Measurements from ENCODE around the gene ATG5. TPM values are rescaled to one million over a fixed set of nuclear protein-coding genes. Genes with fewer than 3 reads are reported as not detected.

ATG5 gene
- total RNA-seq, 1 donor from 2014 or later, result 39.3 TPM

GRCh38 chr6:106223300-106223930 is 102.1 kb downstream of the ATG5 start:
- H2AFZ ChIP-seq (ENCODE audit: low read depth, low read length), result no peak overlapping the region
- peaks cover 3% of the 10 kb centered on the region for H4K20me1 ChIP-seq (ENCODE audit: insufficient read depth, low read length)
- TF ChIP-seq EZH2 (IDR thresholded peaks at IDR 0.05; ENCODE audit: insufficient read depth, low read length), result no peak
- TF ChIP-seq, protein P1, sequence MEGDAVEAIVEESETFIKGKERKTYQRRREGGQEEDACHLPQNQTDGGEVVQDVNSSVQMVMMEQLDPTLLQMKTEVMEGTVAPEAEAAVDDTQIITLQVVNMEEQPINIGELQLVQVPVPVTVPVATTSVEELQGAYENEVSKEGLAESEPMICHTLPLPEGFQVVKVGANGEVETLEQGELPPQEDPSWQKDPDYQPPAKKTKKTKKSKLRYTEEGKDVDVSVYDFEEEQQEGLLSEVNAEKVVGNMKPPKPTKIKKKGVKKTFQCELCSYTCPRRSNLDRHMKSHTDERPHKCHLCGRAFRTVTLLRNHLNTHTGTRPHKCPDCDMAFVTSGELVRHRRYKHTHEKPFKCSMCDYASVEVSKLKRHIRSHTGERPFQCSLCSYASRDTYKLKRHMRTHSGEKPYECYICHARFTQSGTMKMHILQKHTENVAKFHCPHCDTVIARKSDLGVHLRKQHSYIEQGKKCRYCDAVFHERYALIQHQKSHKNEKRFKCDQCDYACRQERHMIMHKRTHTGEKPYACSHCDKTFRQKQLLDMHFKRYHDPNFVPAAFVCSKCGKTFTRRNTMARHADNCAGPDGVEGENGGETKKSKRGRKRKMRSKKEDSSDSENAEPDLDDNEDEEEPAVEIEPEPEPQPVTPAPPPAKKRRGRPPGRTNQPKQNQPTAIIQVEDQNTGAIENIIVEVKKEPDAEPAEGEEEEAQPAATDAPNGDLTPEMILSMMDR (IDR thresholded peaks at IDR 0.05; ENCODE audit: insufficient read depth, low read depth, low read length), result peak; percentile 73
- no peaks in the 10 kb centered on the region for H3K9me3 ChIP-seq (ENCODE audit: insufficient read depth, low read depth, low read length)
- H3K4me3 ChIP-seq (ENCODE audit: insufficient read depth, low read depth, low read length), result no peak overlapping the region
- FAIRE-seq (peak; percentile 89), DNase-seq (ENCODE audit: low read depth) (peak; percentile 51)
- no peak overlapping the region for H3K27ac ChIP-seq (ENCODE audit: low read depth, low read length)
- H3K9ac ChIP-seq (ENCODE audit: low read length), result no peak overlapping the region
- Mint-ChIP-seq H3K27me3 (ENCODE audit: low read depth, unreplicated experiment) (no peaks in the 10 kb centered on the region), H3K36me3 (ENCODE audit: low read depth, unreplicated experiment) (peaks cover 24% of the 10 kb centered on the region), H3K4me3 (ENCODE audit: unreplicated experiment) (no peak overlapping the region), H3K27ac (ENCODE audit: unreplicated experiment) (no peak overlapping the region), H3K4me1 (ENCODE audit: low read depth, unreplicated experiment) (no peaks in the 10 kb centered on the region), H3K9me3 (ENCODE audit: unreplicated experiment) (peaks cover 10% of the 10 kb centered on the region)
- H3K27me3 ChIP-seq (ENCODE audit: insufficient read depth, low read length), result no peaks in the 10 kb centered on the region
- no peaks in the 10 kb centered on the region for H3K4me1 ChIP-seq (ENCODE audit: insufficient read depth, low read length)
- peaks cover 7% of the 10 kb centered on the region for H3K79me2 ChIP-seq (ENCODE audit: insufficient read depth, low read length)
- H3K36me3 ChIP-seq (ENCODE audit: insufficient read depth, low read length), result no peaks in the 10 kb centered on the region
- no peak overlapping the region for H3K4me2 ChIP-seq (ENCODE audit: low read length)

DNA sequence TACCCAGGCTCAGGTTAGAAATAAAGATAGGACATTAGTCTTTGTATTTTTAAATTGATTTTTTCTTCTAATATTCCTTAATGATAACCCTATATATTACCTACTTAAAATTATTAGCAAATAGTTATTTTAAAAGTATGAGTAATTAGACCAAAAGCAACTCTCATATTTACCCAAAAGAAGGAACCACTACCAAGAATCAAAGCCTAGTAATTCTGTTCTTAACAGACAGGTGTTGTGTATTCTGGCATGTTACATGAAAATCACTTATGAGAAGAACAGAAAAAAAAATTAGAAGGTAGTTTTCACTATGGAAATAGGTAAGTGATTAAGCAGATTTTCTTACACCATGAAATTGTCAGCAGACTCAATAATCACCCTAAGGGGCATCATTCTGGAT is 105.1 kb downstream of the ATG5 start:
- FAIRE-seq, result no peak
- H3K4me3 ChIP-seq (ENCODE audit: insufficient read depth, low read depth, low read length), result no peak overlapping the region
- H3K27ac ChIP-seq (ENCODE audit: low read depth, low read length), result no peak overlapping the region

GRCh38 chr6:106216527-106216926 is 109.0 kb downstream of the ATG5 start:
- Mint-ChIP-seq H3K27me3 (ENCODE audit: low read depth, unreplicated experiment) (no peaks in the 10 kb centered on the region), H3K4me1 (ENCODE audit: low read depth, unreplicated experiment) (peaks cover 2% of the 10 kb centered on the region), H3K27ac (ENCODE audit: unreplicated experiment) (no peak overlapping the region), H3K36me3 (ENCODE audit: low read depth, unreplicated experiment) (no peaks in the 10 kb centered on the region), H3K4me3 (ENCODE audit: unreplicated experiment) (no peak overlapping the region), H3K9me3 (ENCODE audit: unreplicated experiment) (no peaks in the 10 kb centered on the region)
- Histone ChIP-seq H3K79me2 (ENCODE audit: insufficient read depth, low read length) (peaks cover 7% of the 10 kb centered on the region), H3K4me1 (ENCODE audit: insufficient read depth, low read length) (no peaks in the 10 kb centered on the region), H4K20me1 (ENCODE audit: insufficient read depth, low read length) (peaks cover 3% of the 10 kb centered on the region), H3K27ac (ENCODE audit: low read depth, low read length) (no peak overlapping the region), H3K4me2 (ENCODE audit: low read length) (no peak overlapping the region), H3K4me3 (ENCODE audit: insufficient read depth, low read depth, low read length) (no peak overlapping the region), H3K27me3 (ENCODE audit: insufficient read depth, low read length) (no peaks in the 10 kb centered on the region), H2AFZ (ENCODE audit: low read depth, low read length) (no peak overlapping the region), H3K9ac (ENCODE audit: low read length) (no peak overlapping the region), H3K36me3 (ENCODE audit: insufficient read depth, low read length) (no peaks in the 10 kb centered on the region), H3K9me3 (ENCODE audit: insufficient read depth, low read depth, low read length) (no peaks in the 10 kb centered on the region)
- no peak for FAIRE-seq
- no peak for DNase-seq (ENCODE audit: low read depth)
- TF ChIP-seq, protein P1 (IDR thresholded peaks at IDR 0.05; ENCODE audit: insufficient read depth, low read depth, low read length), result no peak
- no peak for TF ChIP-seq EZH2 (IDR thresholded peaks at IDR 0.05; ENCODE audit: insufficient read depth, low read length)

More for the DNA sequence above, 105.1 kb downstream of the ATG5 start:
- peaks cover 7% of the 10 kb centered on the region for H3K79me2 ChIP-seq (ENCODE audit: insufficient read depth, low read length)
- DNase-seq (ENCODE audit: low read depth), result no peak
- no peaks in the 10 kb centered on the region for H3K4me1 Mint-ChIP-seq (ENCODE audit: low read depth, unreplicated experiment)
- H3K4me1 ChIP-seq (ENCODE audit: insufficient read depth, low read length), result no peaks in the 10 kb centered on the region
- H2AFZ ChIP-seq (ENCODE audit: low read depth, low read length), result no peak overlapping the region
- H3K9me3 Mint-ChIP-seq (ENCODE audit: unreplicated experiment), result peaks cover under 1% of the 10 kb centered on the region
- H3K36me3 ChIP-seq (ENCODE audit: insufficient read depth, low read length), result no peaks in the 10 kb centered on the region
- H3K4me2 ChIP-seq (ENCODE audit: low read length), result no peak overlapping the region
- H3K4me3 Mint-ChIP-seq (ENCODE audit: unreplicated experiment), result no peak overlapping the region
- no peak overlapping the region for H3K27ac Mint-ChIP-seq (ENCODE audit: unreplicated experiment)
- no peak for TF ChIP-seq EZH2 (IDR thresholded peaks at IDR 0.05; ENCODE audit: insufficient read depth, low read length)
- TF ChIP-seq, protein P1 (IDR thresholded peaks at IDR 0.05; ENCODE audit: insufficient read depth, low read depth, low read length), result no peak
- no peak overlapping the region for H3K9ac ChIP-seq (ENCODE audit: low read length)
- no peaks in the 10 kb centered on the region for H3K27me3 ChIP-seq (ENCODE audit: insufficient read depth, low read length)
- H3K9me3 ChIP-seq (ENCODE audit: insufficient read depth, low read depth, low read length), result no peaks in the 10 kb centered on the region
- H4K20me1 ChIP-seq (ENCODE audit: insufficient read depth, low read length), result peaks cover 3% of the 10 kb centered on the region
- H3K27me3 Mint-ChIP-seq (ENCODE audit: low read depth, unreplicated experiment), result no peaks in the 10 kb centered on the region
- H3K36me3 Mint-ChIP-seq (ENCODE audit: low read depth, unreplicated experiment), result no peaks in the 10 kb centered on the region
